ENCODE results near the gene FMO1.
A peak's percentile ranks its signal among the peaks of the same experiment; 100 is the strongest.
"Not testable (repeated sequence)": the region's sequence is repeated elsewhere in the genome, so short reads cannot be mapped to it uniquely, and the experiment has no call there.

FMO1 gene

DNA sequence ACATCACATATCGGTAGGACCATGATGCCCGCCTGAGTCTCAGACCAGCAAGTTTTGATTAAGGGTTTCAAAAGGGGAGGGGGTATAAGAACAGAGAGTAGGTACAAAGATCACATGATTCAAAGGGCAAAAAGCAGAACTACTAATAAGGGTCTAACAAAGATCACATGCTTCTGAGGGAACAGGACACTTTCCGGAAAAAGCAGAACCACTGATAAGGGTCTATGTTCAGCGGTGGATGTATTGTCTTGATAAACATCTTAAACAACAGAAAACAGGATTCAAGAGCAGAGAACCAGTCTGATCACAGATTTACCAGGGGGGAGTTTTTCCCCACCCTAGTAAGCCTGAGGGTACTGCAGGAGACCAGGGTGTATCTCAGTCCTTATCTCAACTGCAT is 12.1 kb upstream of the FMO1 start:
- DNase-seq: not testable (repeated sequence)

- no peak for DNase-seq
Observed at GRCh38 chr1:171243878-171244277, 4.4 kb upstream of the FMO1 start.

DNA sequence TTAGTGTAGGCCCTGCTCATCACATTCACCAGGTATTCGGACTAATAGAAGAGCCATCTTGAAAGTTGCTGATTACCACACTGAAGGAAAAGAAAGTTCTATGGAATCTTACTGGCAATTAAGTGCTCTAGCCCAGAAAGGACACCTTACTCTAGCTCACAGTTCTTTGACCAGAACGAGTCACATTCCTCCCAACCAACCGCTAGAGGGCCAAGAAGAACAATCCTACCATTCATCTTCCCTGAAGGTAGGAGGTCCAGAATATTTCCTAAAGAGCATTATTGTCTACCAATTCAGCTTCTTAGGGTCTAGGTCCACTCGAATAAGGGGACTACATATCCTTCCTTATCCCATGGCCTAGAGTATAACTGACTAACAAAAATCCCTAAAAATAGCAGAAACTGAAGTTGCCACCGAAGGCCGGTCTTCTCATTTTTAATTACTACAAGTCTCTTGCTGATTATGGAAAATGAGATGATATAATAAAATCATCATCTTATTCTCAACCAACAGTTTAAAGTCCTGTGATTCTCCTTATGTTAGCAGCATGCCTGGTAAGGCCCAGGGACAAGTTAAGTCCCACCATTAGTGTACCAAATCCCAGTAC is 2.7 kb upstream of the FMO1 start:
- peak; percentile 30 to 48 for DNase-seq

GRCh38 chr1:171247501-171247900 is 793 bp upstream of the FMO1 start:
- DNase-seq: no peak

DNA sequence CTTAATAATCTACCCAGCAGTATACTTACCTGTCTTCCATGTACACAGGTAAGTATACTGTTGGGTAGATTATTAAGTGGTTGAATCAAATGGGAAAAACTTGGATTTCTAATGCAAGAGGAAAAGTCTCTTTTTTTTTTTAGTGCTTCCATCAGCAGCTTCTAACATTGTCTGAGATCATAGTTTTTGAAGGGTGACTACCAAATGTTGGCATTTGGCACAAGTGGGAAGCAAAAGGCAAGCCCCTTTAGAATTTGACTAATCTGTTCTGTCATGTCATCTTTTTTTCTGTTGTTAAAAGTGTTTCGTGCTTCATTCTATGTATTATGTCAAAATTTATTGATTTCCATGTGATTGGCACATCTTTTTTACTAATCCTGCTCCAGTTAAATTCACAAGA is 547 bp downstream of the FMO1 start:
- DNase-seq: no peak

- DNase-seq: no peak
Observed at GRCh38 chr1:171250263-171250662, 2.0 kb downstream of the FMO1 start.

- peak in 1 of 2 donors; percentile 7 for DNase-seq
Observed at GRCh38 chr1:171251042-171251951, 3.0 kb downstream of the FMO1 start.

GRCh38 chr1:171251952-171252300 is 3.6 kb downstream of the FMO1 start:
- no peak for DNase-seq

- DNase-seq: no peak
Observed at GRCh38 chr1:171252482-171252881, 4.2 kb downstream of the FMO1 start.

GRCh38 chr1:171254859-171255258 is 6.6 kb downstream of the FMO1 start:
- no peak for DNase-seq

DNA sequence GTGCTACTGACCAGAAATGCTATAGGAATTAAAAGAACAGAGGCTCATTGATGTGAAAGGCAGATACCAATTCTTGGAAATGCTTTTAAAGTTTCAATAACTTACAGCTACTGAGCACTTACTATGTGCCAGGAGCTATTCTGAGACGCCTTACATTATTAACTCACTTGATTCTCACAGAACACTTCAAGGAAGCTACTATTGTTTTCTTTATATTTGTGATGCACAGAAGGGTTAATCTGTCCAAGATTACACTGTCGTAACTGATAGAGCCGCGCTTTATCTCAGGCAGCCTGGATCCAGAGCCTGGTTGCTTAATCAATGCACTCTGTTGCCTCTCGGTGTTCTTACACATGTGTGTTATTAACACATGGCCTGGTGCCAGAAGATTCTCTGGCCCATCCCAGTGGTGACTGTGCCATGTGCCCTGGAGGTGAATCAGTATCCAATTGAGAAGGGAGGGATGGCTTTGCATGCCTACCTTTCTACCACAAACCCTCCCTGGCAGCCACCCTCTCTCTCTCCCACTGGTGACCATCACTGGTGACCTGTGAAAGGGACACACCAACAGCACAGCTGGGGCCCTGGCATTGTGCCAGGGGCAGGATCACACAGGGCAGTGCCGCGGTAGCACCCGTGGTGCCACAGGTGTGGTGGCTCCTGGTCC is 8.8 kb downstream of the FMO1 start:
- DNase-seq: no peak

- no peak for DNase-seq
Observed at GRCh38 chr1:171257607-171258076, 9.3 kb downstream of the FMO1 start.

DNA sequence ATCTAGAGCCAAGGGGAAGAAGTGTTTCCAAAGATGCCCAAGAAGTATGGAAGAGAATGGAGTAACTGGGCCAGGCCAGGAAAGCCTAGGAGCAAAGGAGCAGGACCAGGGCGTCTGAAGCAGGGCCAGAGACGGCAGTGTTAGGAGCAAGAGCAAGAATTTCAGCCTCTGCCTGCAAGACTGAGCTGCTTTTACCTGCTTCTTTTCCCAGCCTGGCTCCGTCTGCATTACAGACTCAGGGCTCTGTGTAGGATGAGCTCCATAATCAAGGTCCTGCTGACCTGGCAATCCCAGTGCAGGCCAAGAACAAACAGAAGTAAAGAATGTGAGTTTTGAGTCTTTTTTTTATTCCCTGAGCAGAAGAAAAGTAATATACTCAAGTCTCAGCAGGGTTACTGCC is 10.1 kb downstream of the FMO1 start:
- DNase-seq: no peak

DNA sequence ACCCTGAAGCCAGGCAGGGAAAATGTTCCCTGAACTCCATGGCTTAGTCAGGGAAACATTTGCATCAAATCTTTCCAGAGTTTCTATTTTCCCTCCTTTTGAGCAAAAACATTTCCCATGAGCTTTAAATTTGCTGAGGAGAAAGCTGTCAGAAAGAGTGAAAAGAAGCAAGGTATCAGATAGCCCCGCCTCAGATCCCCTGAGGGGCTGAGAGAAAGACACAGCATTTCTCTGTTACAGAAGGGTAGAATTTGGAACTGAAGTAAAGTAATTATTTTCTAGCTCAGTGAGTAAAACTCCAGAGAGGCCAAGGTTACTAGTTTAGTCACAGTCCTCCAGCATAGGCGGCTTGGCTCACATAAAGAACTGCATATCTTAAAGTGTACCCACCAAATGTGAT is 10.6 kb downstream of the FMO1 start:
- no peak for DNase-seq

- no peak for DNase-seq
Observed at GRCh38 chr1:171261336-171261735, 13.0 kb downstream of the FMO1 start.

- DNase-seq: no peak
Observed at GRCh38 chr1:171263901-171264300, 15.6 kb downstream of the FMO1 start.

DNA sequence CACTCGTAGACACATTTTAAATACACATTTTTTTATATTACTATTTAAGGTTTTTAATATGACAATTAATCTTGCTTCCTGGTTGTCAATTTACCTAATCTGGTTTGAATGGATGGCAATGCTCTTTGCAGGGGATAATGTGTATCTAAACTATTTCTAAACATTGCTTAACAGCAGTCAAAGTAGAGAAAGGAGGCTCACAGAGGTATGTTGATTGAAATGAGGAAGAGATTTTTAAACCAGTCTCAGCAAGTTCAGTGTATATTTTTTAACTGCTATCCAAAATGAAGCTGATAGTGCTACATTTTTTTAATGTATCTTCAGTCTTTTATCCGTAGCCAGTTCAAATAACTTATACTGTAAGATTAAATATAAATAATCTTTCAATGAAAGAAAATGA is 17.4 kb downstream of the FMO1 start:
- no peak for DNase-seq

DNA sequence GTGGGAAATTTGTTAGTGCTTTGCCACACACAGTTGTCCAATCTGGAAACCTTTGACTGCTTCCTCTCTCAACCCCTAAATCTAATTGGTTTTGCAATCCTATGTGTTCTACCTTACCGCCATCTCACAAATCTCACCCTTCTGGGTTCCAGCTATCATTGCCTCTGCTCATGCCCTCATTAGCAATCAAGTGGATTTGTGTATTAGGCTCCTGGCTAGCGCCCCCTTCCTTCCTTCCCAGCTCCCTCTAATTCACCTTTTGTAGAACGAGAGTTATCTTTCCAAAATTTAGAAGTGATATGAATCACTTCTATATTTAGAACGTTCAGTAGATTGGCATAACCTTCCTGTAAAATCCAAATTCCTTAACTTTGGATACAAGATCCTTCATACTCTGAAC is 18.6 kb downstream of the FMO1 start:
- DNase-seq: no peak

- no peak for DNase-seq
Observed at GRCh38 chr1:171267391-171267790, 19.1 kb downstream of the FMO1 start.

- no peak for DNase-seq
Observed at GRCh38 chr1:171270806-171271205, 22.5 kb downstream of the FMO1 start.

GRCh38 chr1:171277534-171277933 is 29.2 kb downstream of the FMO1 start:
- DNase-seq: no peak

DNA sequence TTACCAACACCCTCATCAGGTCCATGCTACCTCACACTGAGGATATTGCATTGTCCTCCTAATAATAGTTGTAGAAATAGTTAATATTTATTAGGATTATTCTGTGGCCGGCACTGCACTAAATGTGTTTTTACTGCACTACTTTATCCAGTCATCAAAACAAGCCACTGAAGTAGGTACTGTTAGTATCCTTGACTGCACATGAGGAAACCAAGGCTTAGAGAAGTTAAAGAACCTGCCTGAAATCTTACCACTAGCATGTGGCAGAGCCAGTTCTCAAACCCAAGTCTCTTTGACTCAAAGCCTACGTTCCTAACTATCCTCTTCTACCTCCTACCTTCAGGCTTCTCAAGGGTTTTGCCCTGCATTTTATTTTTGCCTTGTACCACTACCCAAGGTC is 30.9 kb downstream of the FMO1 start:
- no peak for DNase-seq

DNA sequence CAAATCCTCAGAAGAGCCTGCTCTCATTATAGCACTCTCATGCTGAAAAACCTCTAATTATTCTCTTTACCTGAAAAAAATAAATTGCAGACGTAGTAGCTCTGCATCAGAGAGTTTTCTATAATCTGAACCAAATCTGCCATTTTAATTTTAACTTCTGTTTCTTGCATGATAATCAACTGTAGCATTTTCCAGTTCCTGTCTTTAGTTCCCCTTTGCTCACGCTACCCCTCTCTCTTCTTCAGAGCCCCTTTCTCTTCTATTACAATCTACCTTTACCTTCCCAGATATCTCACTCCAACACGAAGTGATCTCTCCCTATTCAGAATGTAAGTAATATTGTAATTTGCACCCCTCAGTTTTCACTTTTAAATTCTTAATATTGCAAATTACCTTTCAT is 31.4 kb downstream of the FMO1 start:
- DNase-seq: no peak

- DNase-seq: no peak
Observed at GRCh38 chr1:171280599-171280998, 32.3 kb downstream of the FMO1 start.
